Measurements from ENCODE around the gene ASIC5. TPM values are rescaled to one million over a fixed set of nuclear protein-coding genes. Genes with fewer than 3 reads are reported as not detected.

ASIC5 gene, protein sequence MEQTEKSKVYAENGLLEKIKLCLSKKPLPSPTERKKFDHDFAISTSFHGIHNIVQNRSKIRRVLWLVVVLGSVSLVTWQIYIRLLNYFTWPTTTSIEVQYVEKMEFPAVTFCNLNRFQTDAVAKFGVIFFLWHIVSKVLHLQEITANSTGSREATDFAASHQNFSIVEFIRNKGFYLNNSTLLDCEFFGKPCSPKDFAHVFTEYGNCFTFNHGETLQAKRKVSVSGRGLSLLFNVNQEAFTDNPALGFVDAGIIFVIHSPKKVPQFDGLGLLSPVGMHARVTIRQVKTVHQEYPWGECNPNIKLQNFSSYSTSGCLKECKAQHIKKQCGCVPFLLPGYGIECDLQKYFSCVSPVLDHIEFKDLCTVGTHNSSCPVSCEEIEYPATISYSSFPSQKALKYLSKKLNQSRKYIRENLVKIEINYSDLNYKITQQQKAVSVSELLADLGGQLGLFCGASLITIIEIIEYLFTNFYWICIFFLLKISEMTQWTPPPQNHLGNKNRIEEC
- total RNA-seq, result not detected

DNA sequence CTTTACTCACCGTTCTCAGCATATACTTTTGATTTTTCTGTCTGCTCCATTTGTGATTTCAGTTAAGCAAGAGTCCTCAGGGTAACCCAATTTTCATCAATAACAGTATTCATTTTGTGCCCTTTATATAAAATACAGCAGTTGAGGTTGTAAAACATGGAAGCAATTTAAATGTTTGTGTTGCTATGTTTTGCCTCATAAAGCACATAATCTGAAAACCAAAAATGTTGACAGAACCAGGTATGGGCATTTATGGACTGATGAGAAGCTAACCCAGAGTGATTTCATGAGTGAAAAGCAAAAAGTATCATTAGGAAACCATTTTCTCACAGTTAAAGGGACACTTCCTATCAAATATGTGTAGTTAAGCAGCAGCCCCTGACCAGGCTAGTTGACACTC, at the start of gene ASIC5:
ASIC5 (minus strand) TSS at position 101 of the 400 bp plus-strand sequence; CDS start at position 50, 51 bp downstream.
- no peaks in the 10 kb centered on the region for H3K9me3 ChIP-seq
- ATAC-seq, result no peak

DNA sequence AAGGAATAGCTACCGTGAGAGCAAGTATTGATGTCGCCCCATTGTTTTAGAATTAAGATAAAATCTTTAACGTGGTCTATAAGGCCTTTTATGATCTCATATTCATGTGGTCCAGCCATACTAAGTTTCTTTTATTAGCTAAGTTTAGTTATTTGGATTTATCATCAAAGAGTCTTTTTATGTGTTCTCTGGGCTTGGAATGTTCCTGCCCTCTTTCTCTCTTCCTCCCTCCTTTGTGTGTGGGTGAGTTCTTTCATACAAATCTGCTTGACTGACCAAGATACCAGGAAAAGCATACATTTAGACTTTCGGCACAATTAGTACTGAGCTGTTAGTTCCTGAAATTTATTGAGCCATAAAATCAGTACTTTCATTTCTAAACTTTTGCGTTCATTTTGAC, 48.7 kb upstream of the ASIC5 start:
- no peak for ATAC-seq
- Histone ChIP-seq H3K27me3 (no peaks in the 10 kb centered on the region), H3K36me3 (no peaks in the 10 kb centered on the region), H3K9me3 (no peaks in the 10 kb centered on the region), H3K27ac (no peak overlapping the region), H3K4me3 (no peak overlapping the region), H3K4me1 (no peaks in the 10 kb centered on the region)
- TF ChIP-seq POLR2A (IDR thresholded peaks at IDR 0.05) (no peak), POLR2AphosphoS5 (IDR thresholded peaks at IDR 0.05) (no peak), EP300 (IDR thresholded peaks at IDR 0.05) (no peak)
- TF ChIP-seq, protein P1, sequence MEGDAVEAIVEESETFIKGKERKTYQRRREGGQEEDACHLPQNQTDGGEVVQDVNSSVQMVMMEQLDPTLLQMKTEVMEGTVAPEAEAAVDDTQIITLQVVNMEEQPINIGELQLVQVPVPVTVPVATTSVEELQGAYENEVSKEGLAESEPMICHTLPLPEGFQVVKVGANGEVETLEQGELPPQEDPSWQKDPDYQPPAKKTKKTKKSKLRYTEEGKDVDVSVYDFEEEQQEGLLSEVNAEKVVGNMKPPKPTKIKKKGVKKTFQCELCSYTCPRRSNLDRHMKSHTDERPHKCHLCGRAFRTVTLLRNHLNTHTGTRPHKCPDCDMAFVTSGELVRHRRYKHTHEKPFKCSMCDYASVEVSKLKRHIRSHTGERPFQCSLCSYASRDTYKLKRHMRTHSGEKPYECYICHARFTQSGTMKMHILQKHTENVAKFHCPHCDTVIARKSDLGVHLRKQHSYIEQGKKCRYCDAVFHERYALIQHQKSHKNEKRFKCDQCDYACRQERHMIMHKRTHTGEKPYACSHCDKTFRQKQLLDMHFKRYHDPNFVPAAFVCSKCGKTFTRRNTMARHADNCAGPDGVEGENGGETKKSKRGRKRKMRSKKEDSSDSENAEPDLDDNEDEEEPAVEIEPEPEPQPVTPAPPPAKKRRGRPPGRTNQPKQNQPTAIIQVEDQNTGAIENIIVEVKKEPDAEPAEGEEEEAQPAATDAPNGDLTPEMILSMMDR (IDR thresholded peaks at IDR 0.05), result no peak
- WGBS, 2 donors (ENCODE audit: low coverage in 1 of 2), result 47 to 60% methylated on average over 5 of the region's 5 CpGs

More for the DNA sequence above, at the start of gene ASIC5:
- no peak within 1 kb of the TSS for H3K27ac ChIP-seq
- H3K4me3 ChIP-seq, result no peak within 1 kb of the TSS
- H3K27me3 ChIP-seq, result no peaks in the 10 kb centered on the region
- no peak for TF ChIP-seq POLR2A (IDR thresholded peaks at IDR 0.05)
- TF ChIP-seq POLR2AphosphoS5 (IDR thresholded peaks at IDR 0.05), result no peak
- TF ChIP-seq EP300 (IDR thresholded peaks at IDR 0.05), result no peak
- TF ChIP-seq, protein P1 (IDR thresholded peaks at IDR 0.05), result no peak
- no peaks in the 10 kb centered on the region for H3K36me3 ChIP-seq
- no peaks in the 10 kb centered on the region for H3K4me1 ChIP-seq
- 0% methylated on average over 1 of the region's 1 CpG for WGBS, 2 donors (ENCODE audit: low coverage in 1 of 2)

DNA sequence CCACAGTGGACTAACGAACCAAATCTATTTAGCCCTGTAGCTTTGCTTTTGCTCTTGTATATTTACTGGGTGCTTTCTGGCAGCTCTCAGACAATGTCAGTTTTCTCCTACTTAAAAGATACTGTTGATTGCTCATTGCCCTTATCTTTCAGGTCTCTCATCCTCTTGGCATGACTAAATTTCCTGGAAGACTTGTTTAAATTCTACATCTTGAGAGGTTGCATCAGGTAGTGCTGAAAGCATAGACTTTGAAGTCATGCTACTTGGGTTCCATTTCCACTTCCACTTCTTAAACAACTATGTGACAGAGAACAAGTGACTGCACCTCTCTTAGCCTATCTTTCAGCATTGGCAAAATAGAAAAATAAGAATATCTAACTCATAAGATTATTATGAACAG, 45.8 kb upstream of the ASIC5 start:
- Histone ChIP-seq H3K9me3 (no peaks in the 10 kb centered on the region), H3K4me3 (no peak overlapping the region), H3K27me3 (no peaks in the 10 kb centered on the region), H3K36me3 (no peaks in the 10 kb centered on the region), H3K27ac (no peak overlapping the region), H3K4me1 (no peaks in the 10 kb centered on the region)
- 85 to 92% methylated on average over 1 of the region's 1 CpG for WGBS, 2 donors (ENCODE audit: low coverage in 1 of 2)
- TF ChIP-seq, protein P1 (IDR thresholded peaks at IDR 0.05), result no peak
- TF ChIP-seq POLR2AphosphoS5 (IDR thresholded peaks at IDR 0.05) (no peak), EP300 (IDR thresholded peaks at IDR 0.05) (no peak), POLR2A (IDR thresholded peaks at IDR 0.05) (no peak)
- ATAC-seq, result no peak

DNA sequence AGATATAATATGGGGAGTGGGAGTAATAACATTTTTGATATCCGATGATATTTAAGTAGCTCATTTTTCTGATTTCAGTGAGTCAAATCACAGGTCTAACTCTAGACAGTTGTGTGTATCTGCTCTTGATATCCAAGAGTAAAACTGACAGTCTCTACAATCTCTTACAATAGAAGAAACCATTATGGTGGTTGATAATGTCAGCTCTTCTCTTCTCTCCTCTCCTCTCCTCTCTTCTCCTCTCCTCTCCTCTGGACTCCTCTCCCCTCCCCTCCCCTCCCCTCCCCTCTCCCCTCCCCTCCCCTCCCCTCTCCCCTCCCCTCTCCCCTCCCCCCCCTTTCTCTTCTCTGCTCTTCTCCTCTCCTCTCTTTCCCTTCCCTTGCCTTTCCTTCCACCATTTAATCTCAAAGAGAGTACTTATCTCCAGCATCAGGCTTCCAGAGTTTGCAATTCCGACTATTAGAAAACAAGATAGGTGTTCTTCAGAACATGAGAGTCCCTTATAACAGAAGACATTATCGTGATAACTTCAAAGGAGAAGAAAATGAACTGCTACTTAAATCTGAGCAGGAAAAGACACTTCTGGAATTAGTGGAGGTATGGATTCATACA, 43.6 kb upstream of the ASIC5 start:
- Histone ChIP-seq H3K4me1 (no peaks in the 10 kb centered on the region), H3K27me3 (no peaks in the 10 kb centered on the region), H3K4me3 (no peak overlapping the region), H3K36me3 (no peaks in the 10 kb centered on the region), H3K27ac (no peak overlapping the region), H3K9me3 (no peaks in the 10 kb centered on the region)
- WGBS, 2 donors (ENCODE audit: low coverage in 1 of 2), result 85 to 89% methylated on average over 2 to 3 of the region's 3 CpGs
- TF ChIP-seq POLR2AphosphoS5 (IDR thresholded peaks at IDR 0.05), result no peak
- TF ChIP-seq, protein P1 (IDR thresholded peaks at IDR 0.05), result no peak
- no peak for TF ChIP-seq POLR2A (IDR thresholded peaks at IDR 0.05)
- TF ChIP-seq EP300 (IDR thresholded peaks at IDR 0.05), result no peak
- no peak for ATAC-seq
